Glutamatergic neuron (in vitro differentiated cells): ENCODE data around the gene AMOTL1. TPM values are rescaled to one million over a fixed set of nuclear protein-coding genes. Genes with fewer than 3 reads are reported as not detected.

Source experiments
- DNase-seq: peaks from one replicate; pipeline ENCODE4 v3.0.0; 2022
- H3K27ac Mint-ChIP-seq: one replicate; pipeline ENCODE4 v1.8.0; 2020; ENCODE audit warnings: mild to moderate bottlenecking, mixed read lengths, inconsistent platforms; ENCODE audit not compliant: unreplicated experiment
- H3K27me3 Mint-ChIP-seq: one replicate; pipeline ENCODE4 v1.8.0; 2020; ENCODE audit warnings: mild to moderate bottlenecking, moderate library complexity, mixed read lengths, inconsistent platforms; ENCODE audit not compliant: unreplicated experiment
- H3K36me3 Mint-ChIP-seq: one replicate; pipeline ENCODE4 v1.8.0; 2020; ENCODE audit warnings: mild to moderate bottlenecking, mixed read lengths, inconsistent platforms; ENCODE audit not compliant: unreplicated experiment
- H3K4me1 Mint-ChIP-seq: one replicate; pipeline ENCODE4 v1.8.0; 2020; ENCODE audit warnings: mild to moderate bottlenecking, low read depth, mixed read lengths, inconsistent platforms; ENCODE audit not compliant: unreplicated experiment
- H3K4me3 Mint-ChIP-seq: one replicate; pipeline ENCODE4 v1.8.0; 2020; ENCODE audit warnings: mild to moderate bottlenecking, mixed read lengths, inconsistent platforms; ENCODE audit not compliant: unreplicated experiment
- H3K9me3 Mint-ChIP-seq: one replicate; pipeline ENCODE4 v1.8.0; 2020; ENCODE audit warnings: mild to moderate bottlenecking, moderate library complexity, mixed read lengths, inconsistent platforms; ENCODE audit not compliant: unreplicated experiment
- CTCF ChIP-seq: fragments of 200-600 bp; sonication (generic); IDR thresholded peaks from one replicate; pipeline ENCODE4 v1.5.0; 2021; ENCODE audit not compliant: partially characterized antibody, unreplicated experiment
- total RNA-seq: library from RNA; stranded (reverse); fragmentation: NEBNext Ultra II Directional; extraction: Animal tissue kit (Norgen Biotek cat#: 25700); gene quantifications from one replicate; pipeline ENCODE4 v1.2.1, GENCODE V29; 2021; ENCODE audit not compliant: unreplicated experiment

Gene AMOTL1
- total RNA-seq, 1 donor from 2014 or later, result 27.6 TPM

GRCh38 chr11:94862926-94863880 lies 95.0 kb downstream of the AMOTL1 start:
- Mint-ChIP-seq H3K36me3 (no peaks in the 10 kb centered on the region), H3K4me1 (no peaks in the 10 kb centered on the region), H3K27ac (no peak overlapping the region), H3K4me3 (no peak overlapping the region), H3K9me3 (peaks cover 1% of the 10 kb centered on the region), H3K27me3 (no peaks in the 10 kb centered on the region)
- DNase-seq, result no peak
- TF ChIP-seq CTCF, result no peak

GRCh38 chr11:94864506-94865045 lies 96.4 kb downstream of the AMOTL1 start:
- no peak overlapping the region for H3K27ac Mint-ChIP-seq
- no peaks in the 10 kb centered on the region for H3K36me3 Mint-ChIP-seq
- no peaks in the 10 kb centered on the region for H3K27me3 Mint-ChIP-seq
- TF ChIP-seq CTCF, result no peak
- no peak for DNase-seq
- H3K4me3 Mint-ChIP-seq, result no peak overlapping the region
- H3K9me3 Mint-ChIP-seq, result peaks cover 1% of the 10 kb centered on the region
- no peaks in the 10 kb centered on the region for H3K4me1 Mint-ChIP-seq

GRCh38 chr11:94866231-94866822 lies 98.2 kb downstream of the AMOTL1 start:
- Mint-ChIP-seq H3K9me3 (no peaks in the 10 kb centered on the region), H3K4me1 (no peaks in the 10 kb centered on the region), H3K4me3 (no peak overlapping the region), H3K27ac (no peak overlapping the region), H3K36me3 (no peaks in the 10 kb centered on the region), H3K27me3 (no peaks in the 10 kb centered on the region)
- no peak for TF ChIP-seq CTCF
- DNase-seq, result no peak

DNA sequence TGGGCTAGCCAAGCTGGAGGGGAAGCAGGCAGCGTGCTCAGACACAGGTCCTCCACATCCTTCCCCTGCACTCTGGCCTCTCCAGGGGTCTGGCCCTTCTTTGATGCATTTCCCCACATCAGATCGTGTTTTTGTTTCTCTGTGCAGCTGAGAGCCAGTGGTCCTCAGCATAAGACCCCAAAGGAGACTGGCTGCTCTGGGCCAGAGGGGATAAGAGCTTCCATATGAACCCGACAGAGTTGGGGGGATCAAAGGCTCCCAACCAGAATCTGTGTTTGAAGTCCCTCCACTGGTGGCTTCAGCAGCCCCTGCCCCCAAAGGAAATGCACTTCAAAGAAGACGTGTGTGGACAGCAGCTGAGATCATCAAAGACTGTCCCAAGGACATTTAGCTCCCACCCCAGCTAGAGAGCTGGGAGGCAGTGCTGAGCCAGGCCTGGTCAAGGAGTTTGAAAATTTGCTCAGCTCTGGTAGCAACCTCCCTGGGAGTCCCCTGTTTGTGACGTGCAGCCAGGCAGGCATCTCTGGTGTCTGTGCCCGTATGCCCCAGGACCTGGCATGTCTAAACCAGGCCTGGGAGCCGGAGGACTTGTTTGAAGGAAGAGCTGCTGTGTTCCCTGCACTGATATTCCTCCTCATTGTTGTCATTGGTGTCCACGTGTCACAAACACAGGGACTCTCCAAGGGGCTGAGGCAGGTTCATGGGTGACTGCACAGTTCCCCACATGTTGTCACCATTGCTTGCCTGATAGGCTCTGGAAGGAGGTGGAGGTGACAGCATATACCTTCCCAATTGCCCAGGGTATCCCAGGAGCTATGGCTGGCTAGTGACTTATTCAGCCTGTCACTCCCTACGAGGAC lies 99.0 kb downstream of the AMOTL1 start:
- Mint-ChIP-seq H3K27me3 (no peaks in the 10 kb centered on the region), H3K4me3 (no peak overlapping the region), H3K4me1 (no peaks in the 10 kb centered on the region), H3K36me3 (no peaks in the 10 kb centered on the region), H3K9me3 (no peaks in the 10 kb centered on the region), H3K27ac (no peak overlapping the region)
- no peak for DNase-seq
- no peak for TF ChIP-seq CTCF
